Caco-2 (cell line): ENCODE results near the gene PLAC8L1. TPM values are rescaled to one million over a fixed set of nuclear protein-coding genes. Genes with fewer than 3 reads are reported as not detected.

Experiments used
- BruUV-seq: library from RNA; stranded (reverse); fragments of 400-500 nt; replicated peaks from 2 replicates; lab custom pipeline; 2021; lab: Mats Ljungman, UMichigan
- CTCF ChIA-PET: fragments of 300-600 bp; sonication (Branson Sonifier 250); formaldehyde crosslinking; loops from one replicate; lab custom pipeline; 2022; ENCODE audit warnings: antibody characterized with exemption; lab: Charles Lee
- POLR2A ChIA-PET: fragments of 300-600 bp; sonication (Branson Sonifier 250); formaldehyde crosslinking; loops from one replicate; lab custom pipeline; 2022; ENCODE audit warnings: antibody characterized with exemption; lab: Charles Lee
- DNase-seq, 2 experiments: peaks; one replicate each; pipeline versions ENCODE4 v3.0.0 to v3.0.0-alpha.2; 2020 to 2022
- H3K27me3 ChIP-seq: replicated peaks from 2 replicates; pipeline ENCODE4 v1.6.0; 2011; ENCODE audit warnings: low read length; ENCODE audit not compliant: control insufficient read depth, insufficient read depth
- H3K36me3 ChIP-seq: 2 replicates; pipeline ENCODE4 v1.5.1; 2011; ENCODE audit warnings: low read length; ENCODE audit not compliant: control insufficient read depth, insufficient read depth
- H3K4me1 ChIP-seq: fragments of 250-450 bp; sonication (Bioruptor Pico); 2 replicates; pipeline ENCODE4 v1.5.1; 2020; ENCODE audit warnings: mild to moderate bottlenecking
- H3K4me3 ChIP-seq: 2 replicates; pipeline ENCODE4 v1.5.1; 2011; ENCODE audit warnings: low read depth, mild to moderate bottlenecking, control low read depth, low read length
- H3K9me3 ChIP-seq: fragments of 250-450 bp; sonication (Bioruptor Pico); 2 replicates; pipeline ENCODE4 v1.5.1; 2020; ENCODE audit warnings: mild to moderate bottlenecking, moderate library complexity
- H3K27ac Mint-ChIP-seq: one replicate; pipeline ENCODE4 v1.8.0; 2022; ENCODE audit warnings: mixed read lengths; ENCODE audit not compliant: unreplicated experiment
- H3K27me3 Mint-ChIP-seq: one replicate; pipeline ENCODE4 v1.8.0; 2022; ENCODE audit warnings: mixed read lengths; ENCODE audit not compliant: insufficient read depth, unreplicated experiment
- H3K36me3 Mint-ChIP-seq: one replicate; pipeline ENCODE4 v1.8.0; 2022; ENCODE audit warnings: mild to moderate bottlenecking, mixed read lengths; ENCODE audit not compliant: insufficient read depth, unreplicated experiment
- H3K4me1 Mint-ChIP-seq: one replicate; pipeline ENCODE4 v1.8.0; 2022; ENCODE audit warnings: low read depth, mixed read lengths; ENCODE audit not compliant: unreplicated experiment
- H3K4me3 Mint-ChIP-seq: one replicate; pipeline ENCODE4 v1.8.0; 2022; ENCODE audit warnings: mild to moderate bottlenecking, moderate library complexity, mixed read lengths; ENCODE audit not compliant: unreplicated experiment
- H3K9me3 Mint-ChIP-seq: one replicate; pipeline ENCODE4 v1.8.0; 2022; ENCODE audit warnings: mixed read lengths; ENCODE audit not compliant: unreplicated experiment
- CTCF ChIP-seq, 2 experiments: fragments of 200-600 bp in 1 of 2; IDR thresholded peaks; 1 replicate in 1 of 2; 2 replicates in 1 of 2; pipeline versions ENCODE4 v1.5.1 to v1.8.0; 2011 to 2022; ENCODE audit warnings: antibody characterized with exemption in 1 of 2, control low read depth in 1 of 2, inconsistent platforms in 1 of 2, low read depth in 1 of 2, low read length in 1 of 2, mild to moderate bottlenecking in 1 of 2, moderate library complexity in 1 of 2; ENCODE audit not compliant: insufficient read depth in 1 of 2, severe bottlenecking in 1 of 2, unreplicated experiment in 1 of 2
- intact Hi-C: fragments of 100-400 bp; cut with micrococcal nuclease; formaldehyde crosslinking; loops from one replicate; pipeline ENCODE4 v1.10.0; 2022; ENCODE audit not compliant: unreplicated experiment
- total RNA-seq: library from RNA; stranded (reverse); gene quantifications from 2 replicates; pipeline ENCODE4 v1.2.3, GENCODE V29; 2022

The PLAC8L1 gene
- total RNA-seq, 1 experiment from 2014 or later, result 1.0 TPM

GRCh38 chr5:146034605-146035004 lies 70.8 kb downstream of the PLAC8L1 start:
- Histone ChIP-seq H3K4me3 (no peak overlapping the region), H3K36me3 (0 out of 2 replicates have a peak, but pooled peaks cover 2% of the 10 kb centered on the region), H3K27me3 (no peaks in the 10 kb centered on the region), H3K9me3 (no peaks in the 10 kb centered on the region), H3K4me1 (peaks cover 40% of the 10 kb centered on the region)
- no peak for TF ChIP-seq CTCF (IDR thresholded peaks at IDR 0.05; ENCODE audit: insufficient read depth in 1 of 2, low read depth in 1 of 2, low read length in 1 of 2, severe bottlenecking in 1 of 2, unreplicated experiment in 1 of 2)
- no peak for DNase-seq
- intact Hi-C loops, result no loop called here
- Mint-ChIP-seq H3K4me1 (peaks cover 14% of the 10 kb centered on the region), H3K27ac (no peak overlapping the region), H3K27me3 (no peaks in the 10 kb centered on the region), H3K36me3 (peaks cover 60% of the 10 kb centered on the region), H3K9me3 (no peaks in the 10 kb centered on the region), H3K4me3 (no peak overlapping the region)
- ChIA-PET POLR2A (no interaction called here), CTCF (no interaction called here)
- BruUV-seq, result no TSS peak

Other genes starting within 250 kb of the PLAC8L1 start
- gene GRXCR2, start 232.6 kb downstream of the PLAC8L1 start, total RNA-seq, result 0.16 TPM in 1 of 2 replicates, not detected in the other
- gene SH3RF2, start 169.0 kb downstream of the PLAC8L1 start, total RNA-seq, result 49.4 and 55.0 TPM in 2 replicates
- gene LARS1, start 77.1 kb upstream of the PLAC8L1 start, total RNA-seq, result 162 and 169 TPM in 2 replicates
- 23.9 and 24.3 TPM in 2 replicates for gene RBM27, start 98.0 kb upstream of the PLAC8L1 start, total RNA-seq
- gene POU4F3, start 233.3 kb upstream of the PLAC8L1 start, total RNA-seq, result 0.14 TPM in 1 of 2 replicates, not detected in the other